Endothelial cell of umbilical vein (primary cell): ENCODE measurements around the gene MCCC2. TPM values are rescaled to one million over a fixed set of nuclear protein-coding genes. Genes with fewer than 3 reads are reported as not detected.

Experiments used
- polyA plus RNA-seq, 4 experiments: library from polyadenylated mRNA; depleted of rRNA in 3 of 4; stranded (reverse) in 3 of 4; unstranded in 1 of 4; fragments of >200 nt; gene quantifications; 2 replicates each; pipeline versions ENCODE4 v1.2.1 to v1.2.3, GENCODE V29; 2011 to 2012; ENCODE audit warnings: missing spikeins in 1 of 4
- small RNA-seq: library from RNA; depleted of rRNA; stranded (forward); fragments of <200 nt; gene quantifications from one replicate; pipeline ENCODE3, GENCODE V24; 2012; ENCODE audit warnings: low replicate concordance, low read depth; ENCODE audit not compliant: insufficient read depth, insufficient read length
- total RNA-seq: library from RNA; stranded (reverse); gene quantifications from 2 replicates; pipeline ENCODE4 v1.2.3, GENCODE V29; 2021

Gene MCCC2
- total and polyA plus RNA-seq, 2 donors (not counting 3 experiments of a cell fraction or from before 2014, with no cell fraction given) = 27.9 to 28.6 TPM

Small RNA genes lying within 50 kb of the gene (small RNA-seq; reads per million reads assigned to genes)
- not detected for gene HMGN1P12

Other genes starting within 250 kb of the MCCC2 start
- gene BDP1, start 131.7 kb upstream of the MCCC2 start, total RNA-seq = 25.2 and 27.5 TPM in 2 replicates
- 3.7 and 4.5 TPM in 2 replicates for gene BDP1, start 131.7 kb upstream of the MCCC2 start, polyA plus RNA-seq
- not detected in 2 replicates for gene CARTPT, start 131.9 kb downstream of the MCCC2 start, total RNA-seq
- gene CARTPT, start 131.9 kb downstream of the MCCC2 start, polyA plus RNA-seq = not detected in 2 replicates